Mesenchymal stem cell (in vitro differentiated cells and primary cell): ENCODE results near the gene MESP2.
A peak's percentile ranks its signal among the peaks of the same experiment; 100 is the strongest.

Experiments
- DNase-seq: peaks from one replicate; pipeline ENCODE4 v3.0.0-alpha.2; 2013
- H2AFZ ChIP-seq: one replicate; pipeline ENCODE4 v1.6.1; 2013; ENCODE audit warnings: low read depth, mild to moderate bottlenecking, control low read depth, inconsistent platforms, low read length, moderate library complexity
- H2AK5ac ChIP-seq: 2 replicates; pipeline ENCODE4 v1.6.1; 2013; ENCODE audit warnings: low read length, moderate library complexity, mild to moderate bottlenecking, inconsistent platforms; ENCODE audit not compliant: severe bottlenecking
- H2BK120ac ChIP-seq: one replicate; pipeline ENCODE4 v1.6.1; 2013; ENCODE audit warnings: low read depth, mild to moderate bottlenecking, inconsistent platforms, low read length, moderate library complexity
- H2BK12ac ChIP-seq, 2 experiments: one replicate each; pipeline ENCODE4 v1.6.1; 2013; ENCODE audit warnings: inconsistent platforms in 2 of 2, low read length in 2 of 2, mild to moderate bottlenecking in 2 of 2, moderate library complexity in 2 of 2, control low read depth in 1 of 2
- H2BK15ac ChIP-seq: one replicate; pipeline ENCODE4 v1.6.1; 2013; ENCODE audit warnings: mild to moderate bottlenecking, low read depth, inconsistent platforms; ENCODE audit not compliant: poor library complexity, severe bottlenecking
- H2BK5ac ChIP-seq: 2 replicates; pipeline ENCODE4 v1.6.1; 2013; ENCODE audit warnings: low read depth, mild to moderate bottlenecking, low read length, control low read depth, inconsistent platforms; ENCODE audit not compliant: poor library complexity, severe bottlenecking
- H3K14ac ChIP-seq, 2 experiments: one replicate each; pipeline ENCODE4 v1.6.1; 2013; ENCODE audit warnings: inconsistent platforms in 2 of 2, low read length in 2 of 2, control low read depth in 1 of 2, mild to moderate bottlenecking in 1 of 2, moderate library complexity in 1 of 2
- H3K18ac ChIP-seq, 2 experiments: one replicate each; pipeline ENCODE4 v1.6.1; 2013; ENCODE audit warnings: inconsistent platforms in 2 of 2, low read length in 2 of 2, control low read depth in 1 of 2, low read depth in 1 of 2, mild to moderate bottlenecking in 1 of 2
- H3K23ac ChIP-seq, 2 experiments: one replicate each; pipeline ENCODE4 v1.6.1; 2013; ENCODE audit warnings: inconsistent platforms in 2 of 2, low read length in 2 of 2, mild to moderate bottlenecking in 2 of 2, moderate library complexity in 2 of 2, control low read depth in 1 of 2
- H3K27ac ChIP-seq: 2 replicates; pipeline ENCODE4 v1.5.1; 2013; ENCODE audit warnings: mild to moderate bottlenecking, moderate library complexity, low read length, control low read depth, inconsistent platforms; ENCODE audit not compliant: poor library complexity, severe bottlenecking
- H3K27me3 ChIP-seq, 2 experiments: 2 replicates each; pipeline versions ENCODE4 v1.6.1 to v1.7.0; 2013; ENCODE audit warnings: low read length in 2 of 2, mild to moderate bottlenecking in 2 of 2, moderate library complexity in 2 of 2, control low read depth in 1 of 2, inconsistent platforms in 1 of 2; ENCODE audit not compliant: control insufficient read depth in 1 of 2, insufficient read depth in 1 of 2
- H3K36me3 ChIP-seq, 2 experiments: 2 replicates each; pipeline versions ENCODE4 v1.6.1 to v1.7.0; 2013; ENCODE audit warnings: low read length in 2 of 2, control low read depth in 1 of 2, inconsistent platforms in 1 of 2, low read depth in 1 of 2, mild to moderate bottlenecking in 1 of 2; ENCODE audit not compliant: insufficient read depth in 2 of 2, control insufficient read depth in 1 of 2
- H3K4ac ChIP-seq, 2 experiments: one replicate each; pipeline ENCODE4 v1.6.1; 2013; ENCODE audit warnings: inconsistent platforms in 2 of 2, low read length in 2 of 2, mild to moderate bottlenecking in 2 of 2, moderate library complexity in 2 of 2, control low read depth in 1 of 2, low read depth in 1 of 2
- H3K4me1 ChIP-seq: 2 replicates; pipeline ENCODE4 v1.6.1; 2013; ENCODE audit warnings: low read depth, low read length, control low read depth; ENCODE audit not compliant: control insufficient read depth, insufficient read depth
- H3K4me2 ChIP-seq: 2 replicates; pipeline ENCODE4 v1.6.1; 2013; ENCODE audit warnings: low read length, mild to moderate bottlenecking, inconsistent platforms; ENCODE audit not compliant: poor library complexity, severe bottlenecking
- H3K4me3 ChIP-seq, 2 experiments: 2 replicates each; pipeline versions ENCODE4 v1.5.1 to v1.7.0; 2013; ENCODE audit warnings: low read length in 2 of 2, mild to moderate bottlenecking in 2 of 2, control low read depth in 1 of 2, low read depth in 1 of 2; ENCODE audit not compliant: insufficient read depth in 1 of 2
- H3K79me1 ChIP-seq: replicated peaks from 2 replicates; pipeline ENCODE4 v1.6.1; 2013; ENCODE audit warnings: mild to moderate bottlenecking, control low read depth, low read length, inconsistent platforms; ENCODE audit not compliant: poor library complexity, severe bottlenecking
- H3K9ac ChIP-seq: 2 replicates; pipeline ENCODE4 v1.7.0; 2013; ENCODE audit warnings: mild to moderate bottlenecking, low read length, moderate library complexity
- H3K9me3 ChIP-seq: 2 replicates; pipeline ENCODE4 v1.7.0; 2013; ENCODE audit warnings: mild to moderate bottlenecking, low read length; ENCODE audit not compliant: control insufficient read depth
- H4K8ac ChIP-seq: one replicate; pipeline ENCODE4 v1.6.1; 2013; ENCODE audit warnings: inconsistent platforms, mild to moderate bottlenecking, low read length, moderate library complexity
- H4K91ac ChIP-seq: one replicate; pipeline ENCODE4 v1.6.1; 2013; ENCODE audit warnings: mild to moderate bottlenecking, low read length, inconsistent platforms
- WGBS: methylation state at CpG from one replicate; pipeline ENCODE4 v1.1.7; 2013; ENCODE audit warnings: mixed read lengths; 5-methylcytosine and 5-hydroxymethylcytosine counted together

Gene MESP2

DNA sequence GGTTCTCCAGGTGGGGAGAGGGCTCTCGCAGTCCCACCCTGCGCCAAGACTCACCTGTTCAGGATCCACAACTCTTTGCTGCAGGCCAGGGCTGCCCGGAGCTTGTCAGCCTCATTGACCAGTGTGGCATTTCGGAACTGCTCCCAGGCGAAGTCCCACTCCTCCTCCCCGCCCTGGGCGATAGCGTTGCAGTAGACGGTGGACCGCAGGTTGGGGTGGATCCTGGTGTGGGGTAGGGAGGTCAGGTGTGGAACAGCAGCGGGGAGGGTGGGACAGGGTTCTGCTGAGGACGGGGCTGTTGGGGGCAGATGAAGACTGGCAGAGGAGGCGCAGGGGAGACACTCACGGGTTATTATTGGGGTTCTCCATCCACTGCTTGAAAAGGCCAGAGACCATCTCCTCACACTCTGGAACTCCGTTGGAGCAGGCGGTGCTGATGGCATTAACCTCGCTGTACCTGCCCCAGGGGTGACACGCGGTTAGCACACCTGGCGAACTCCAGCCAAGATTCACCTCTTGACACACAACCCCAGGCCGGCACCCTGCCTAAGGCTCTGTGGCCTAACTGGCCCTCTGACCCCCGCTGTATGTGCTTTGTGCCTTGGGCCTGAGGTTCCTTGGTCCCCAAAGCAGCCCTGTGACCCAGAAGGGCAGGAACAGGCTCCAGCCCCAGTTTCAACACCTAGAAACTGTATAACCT, 16.1 kb downstream of the MESP2 start:
- Histone ChIP-seq H3K4me2 (no peak overlapping the region), H3K27me3 (no peaks in the 10 kb centered on the region), H3K79me1 (no peaks in the 10 kb centered on the region), H4K91ac (no peak overlapping the region), H3K4ac (no peak overlapping the region), H3K4me1 (peaks cover 4% of the 10 kb centered on the region), H4K8ac (no peak overlapping the region), H2BK120ac (no peak overlapping the region), H3K23ac (no peak overlapping the region), H3K36me3 (peaks cover 30 to 92% of the 10 kb centered on the region in 2 experiments), H2BK12ac (no peak overlapping the region), H2BK5ac (no peak overlapping the region), H3K18ac (no peak overlapping the region), H3K14ac (no peak overlapping the region), H3K4me3 (no peak overlapping the region), H3K9me3 (no peaks in the 10 kb centered on the region), H2AFZ (no peak overlapping the region), H3K9ac (peak overlapping the region; percentile 29), H2AK5ac (no peak overlapping the region), H2BK15ac (no peak overlapping the region), H3K27ac (no peak overlapping the region)
- DNase-seq = no peak
- 93% methylated on average over 20 of the region's 22 CpGs for WGBS

- Histone ChIP-seq H3K4me1 (peaks cover 7% of the 10 kb centered on the region), H2AFZ (no peak overlapping the region), H3K14ac (no peak overlapping the region), H2BK5ac (no peak overlapping the region), H2AK5ac (no peak overlapping the region), H3K23ac (no peak overlapping the region), H3K4me3 (no peak overlapping the region), H2BK12ac (no peak overlapping the region), H4K8ac (no peak overlapping the region), H3K18ac (no peak overlapping the region), H3K36me3 (peaks cover 35 to 94% of the 10 kb centered on the region in 2 experiments), H4K91ac (no peak overlapping the region), H3K27ac (no peak overlapping the region), H3K4ac (no peak overlapping the region), H3K4me2 (no peak overlapping the region), H2BK120ac (no peak overlapping the region), H3K9ac (peak overlapping the region; percentile 50), H3K27me3 (no peaks in the 10 kb centered on the region), H2BK15ac (no peak overlapping the region), H3K9me3 (no peaks in the 10 kb centered on the region), H3K79me1 (no peaks in the 10 kb centered on the region)
- no peak for DNase-seq
- WGBS = 70% methylated on average over 5 of the region's 5 CpGs
Observed at GRCh38 chr15:89794627-89795241, 18.6 kb downstream of the MESP2 start.

DNA sequence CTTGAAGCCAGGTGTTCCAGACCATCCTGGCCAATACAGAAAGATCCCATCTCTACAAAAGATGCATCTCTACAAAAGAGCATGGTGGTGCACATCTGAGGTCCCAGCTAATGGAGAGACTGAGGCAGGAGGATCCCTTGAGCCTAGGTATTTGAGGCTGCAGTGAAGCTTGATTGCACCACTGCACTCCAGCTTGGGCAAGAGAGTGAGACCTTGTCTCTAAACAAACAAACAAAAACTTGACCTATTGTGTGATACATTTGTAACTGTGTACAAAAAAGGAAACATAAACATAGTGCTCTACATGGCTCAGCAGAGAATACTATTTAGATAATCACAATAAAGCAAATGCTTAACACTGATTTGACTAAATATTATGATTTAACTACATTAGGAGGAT, 19.9 kb downstream of the MESP2 start:
- H3K27me3 ChIP-seq = no peaks in the 10 kb centered on the region
- H2AK5ac ChIP-seq = no peak overlapping the region
- DNase-seq = no peak
- no peak overlapping the region for H3K4me3 ChIP-seq
- H3K14ac ChIP-seq = no peak overlapping the region
- no peak overlapping the region for H2BK12ac ChIP-seq
- no peak overlapping the region for H2BK120ac ChIP-seq
- H3K4me2 ChIP-seq = no peak overlapping the region
- H4K91ac ChIP-seq = no peak overlapping the region
- no peak overlapping the region for H2AFZ ChIP-seq
- no peak overlapping the region for H4K8ac ChIP-seq
- H3K27ac ChIP-seq = no peak overlapping the region
- H3K79me1 ChIP-seq = no peaks in the 10 kb centered on the region
- no peak overlapping the region for H2BK15ac ChIP-seq
- peaks cover 28 to 96% of the 10 kb centered on the region in 2 experiments for H3K36me3 ChIP-seq
- no peak overlapping the region for H3K23ac ChIP-seq
- no peak overlapping the region for H3K18ac ChIP-seq
- no peak overlapping the region for H3K4ac ChIP-seq
- H3K9me3 ChIP-seq = no peaks in the 10 kb centered on the region
- peak overlapping the region; percentile 50 for H3K9ac ChIP-seq
- peaks cover 7% of the 10 kb centered on the region for H3K4me1 ChIP-seq
- no peak overlapping the region for H2BK5ac ChIP-seq

DNA sequence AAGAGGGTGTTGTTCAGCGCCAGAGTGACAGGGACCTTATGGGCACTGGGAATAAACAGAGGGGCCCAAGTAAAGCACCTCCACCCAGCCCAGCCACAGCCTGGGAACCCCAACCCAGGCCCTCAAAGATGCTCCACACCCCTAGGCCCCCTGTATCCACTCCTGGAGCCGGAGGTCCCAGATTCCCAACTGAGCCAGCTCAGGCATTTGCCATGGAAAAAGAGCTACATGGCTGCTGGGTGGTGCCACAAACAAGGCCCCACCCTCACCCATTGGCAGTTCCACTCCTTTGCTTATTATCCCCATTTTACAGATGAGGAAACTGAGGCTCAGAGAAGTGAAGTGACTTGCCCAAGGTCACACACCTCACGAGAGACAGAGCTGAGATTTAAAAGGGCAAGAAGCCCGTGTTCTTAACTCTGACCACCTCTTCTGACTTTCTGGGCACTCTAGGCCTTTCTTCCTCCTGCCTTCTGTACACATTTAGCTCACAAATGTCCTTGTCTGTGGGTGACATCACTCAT, 21.6 kb downstream of the MESP2 start:
- no peaks in the 10 kb centered on the region for H3K27me3 ChIP-seq
- H3K4me1 ChIP-seq = peaks cover 9% of the 10 kb centered on the region
- no peak overlapping the region for H3K18ac ChIP-seq
- H2AK5ac ChIP-seq = no peak overlapping the region
- no peak overlapping the region for H2BK12ac ChIP-seq
- H2BK5ac ChIP-seq = no peak overlapping the region
- no peak overlapping the region for H3K27ac ChIP-seq
- H2AFZ ChIP-seq = no peak overlapping the region
- H4K8ac ChIP-seq = no peak overlapping the region
- no peak overlapping the region for H3K4ac ChIP-seq
- no peak overlapping the region for H3K23ac ChIP-seq
- no peak overlapping the region for H4K91ac ChIP-seq
- no peak overlapping the region for H3K4me2 ChIP-seq
- H3K14ac ChIP-seq = no peak overlapping the region
- no peak overlapping the region for H3K4me3 ChIP-seq
- H3K36me3 ChIP-seq = peaks cover 25 to 95% of the 10 kb centered on the region in 2 experiments
- DNase-seq = no peak
- 95% methylated on average over 4 of the region's 4 CpGs for WGBS
- H3K9ac ChIP-seq = no peak overlapping the region
- H3K9me3 ChIP-seq = no peaks in the 10 kb centered on the region
- H3K79me1 ChIP-seq = no peaks in the 10 kb centered on the region
- H2BK120ac ChIP-seq = no peak overlapping the region
- no peak overlapping the region for H2BK15ac ChIP-seq
